Measurements from ENCODE around the gene ARID1B.

Gene ARID1B

DNA sequence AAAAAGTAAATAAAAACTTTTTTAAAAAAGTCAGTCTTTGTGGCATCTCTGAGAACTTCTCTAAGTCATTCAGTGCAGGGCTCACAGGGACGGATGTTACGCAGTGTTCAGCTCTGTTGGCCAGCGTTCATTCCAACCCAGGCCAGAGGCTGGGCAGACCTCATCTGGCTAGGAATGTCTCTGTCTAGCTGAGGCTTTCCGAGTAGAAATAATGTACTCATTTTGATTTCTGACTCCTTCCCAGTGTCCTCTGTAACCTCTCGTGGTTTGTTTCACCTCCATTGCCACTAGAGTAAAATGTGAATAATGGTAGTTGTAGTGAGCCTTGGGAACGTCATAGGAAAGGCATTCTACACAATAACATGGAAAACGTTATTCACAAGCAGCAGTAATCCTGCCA is 411.0 kb downstream of the ARID1B start:
- Mint-ChIP-seq H3K9me3 (no peaks in the 10 kb centered on the region), H3K4me1 (ENCODE audit: low read depth) (no peaks in the 10 kb centered on the region), H3K27me3 (no peaks in the 10 kb centered on the region), H3K36me3 (ENCODE audit: low read depth) (peaks cover 80% of the 10 kb centered on the region), H3K27ac (no peak overlapping the region), H3K4me3 (no peak overlapping the region)
- intact Hi-C loops (cut with micrococcal nuclease): no loop called here

DNA sequence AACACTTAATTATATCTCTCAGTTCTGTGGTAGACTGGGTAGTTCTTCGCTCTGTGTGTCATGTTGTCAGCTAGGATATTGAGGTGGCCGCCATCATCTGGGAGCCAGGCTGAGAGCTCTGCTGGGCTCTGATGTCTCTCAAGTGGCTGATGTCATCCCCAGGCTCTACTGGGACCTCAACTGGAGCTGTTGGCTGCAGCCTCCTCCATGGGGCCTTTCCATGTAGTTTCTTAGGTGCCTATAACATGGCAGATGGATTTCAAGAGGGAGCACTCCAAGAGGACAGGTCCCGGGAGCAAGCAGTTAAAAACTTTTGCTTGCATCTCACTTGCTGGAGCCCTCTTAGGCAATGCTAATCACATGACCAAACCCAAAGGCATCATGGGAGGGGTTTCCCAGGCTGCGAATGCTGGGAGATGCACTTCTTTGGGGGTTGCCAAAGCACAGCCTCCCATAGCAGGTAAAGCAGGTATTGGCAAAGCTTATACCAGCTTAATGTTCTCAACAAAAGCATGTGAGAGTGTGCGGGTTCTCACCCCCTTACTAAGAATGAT is 416.3 kb downstream of the ARID1B start:
- H3K4me1 Mint-ChIP-seq (ENCODE audit: low read depth): no peaks in the 10 kb centered on the region
- H3K9me3 Mint-ChIP-seq: no peaks in the 10 kb centered on the region
- H3K27me3 Mint-ChIP-seq: no peaks in the 10 kb centered on the region
- intact Hi-C loops (cut with micrococcal nuclease): no loop called here
- H3K27ac Mint-ChIP-seq: no peak overlapping the region
- H3K36me3 Mint-ChIP-seq (ENCODE audit: low read depth): peaks cover 77% of the 10 kb centered on the region
- no peak overlapping the region for H3K4me3 Mint-ChIP-seq

DNA sequence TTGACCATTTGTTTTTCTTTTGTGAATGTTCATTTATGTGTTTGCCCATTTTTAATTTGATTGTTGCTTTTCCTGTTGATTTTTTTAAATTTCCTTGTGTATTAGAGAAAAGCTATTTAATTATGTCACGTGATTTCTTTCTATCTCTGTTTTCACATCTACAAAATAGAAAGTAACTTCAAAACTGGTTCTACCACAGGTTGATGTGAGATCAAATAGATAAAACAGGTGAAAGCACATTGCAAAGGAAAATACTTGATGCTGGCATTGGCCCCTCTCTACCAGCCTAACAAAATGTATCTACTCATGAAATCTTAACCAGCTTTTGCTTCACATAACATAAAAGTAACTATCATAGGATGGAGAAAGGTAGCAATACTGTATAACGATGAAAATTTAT is 416.9 kb downstream of the ARID1B start:
- H3K27ac Mint-ChIP-seq: no peak overlapping the region
- H3K4me1 Mint-ChIP-seq (ENCODE audit: low read depth): no peaks in the 10 kb centered on the region
- peaks cover 83% of the 10 kb centered on the region for H3K36me3 Mint-ChIP-seq (ENCODE audit: low read depth)
- H3K4me3 Mint-ChIP-seq: no peak overlapping the region
- H3K9me3 Mint-ChIP-seq: no peaks in the 10 kb centered on the region
- intact Hi-C loops (cut with micrococcal nuclease): no loop called here
- no peaks in the 10 kb centered on the region for H3K27me3 Mint-ChIP-seq

DNA sequence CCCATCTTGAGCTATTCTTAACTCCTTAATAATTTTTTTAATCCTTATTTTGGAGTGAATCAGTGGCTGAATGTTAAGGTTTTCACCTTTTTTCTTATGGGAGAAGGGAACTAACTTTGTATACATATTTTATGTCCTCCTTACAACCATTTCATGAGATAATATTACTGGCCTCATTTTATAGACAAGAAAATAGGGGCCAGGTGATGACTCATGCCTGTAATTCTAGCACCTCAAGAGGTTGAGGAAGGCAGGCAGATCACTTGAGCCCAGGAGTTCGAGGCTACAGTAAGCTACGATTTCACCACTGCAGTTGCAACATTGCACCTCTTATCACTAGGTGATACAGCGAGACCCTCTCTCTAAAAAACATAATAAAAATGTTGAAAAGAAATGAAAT is 417.5 kb downstream of the ARID1B start:
- intact Hi-C loops (cut with micrococcal nuclease): no loop called here
- no peaks in the 10 kb centered on the region for H3K9me3 Mint-ChIP-seq
- peaks cover 83% of the 10 kb centered on the region for H3K36me3 Mint-ChIP-seq (ENCODE audit: low read depth)
- no peaks in the 10 kb centered on the region for H3K27me3 Mint-ChIP-seq
- H3K27ac Mint-ChIP-seq: no peak overlapping the region
- no peaks in the 10 kb centered on the region for H3K4me1 Mint-ChIP-seq (ENCODE audit: low read depth)
- no peak overlapping the region for H3K4me3 Mint-ChIP-seq

DNA sequence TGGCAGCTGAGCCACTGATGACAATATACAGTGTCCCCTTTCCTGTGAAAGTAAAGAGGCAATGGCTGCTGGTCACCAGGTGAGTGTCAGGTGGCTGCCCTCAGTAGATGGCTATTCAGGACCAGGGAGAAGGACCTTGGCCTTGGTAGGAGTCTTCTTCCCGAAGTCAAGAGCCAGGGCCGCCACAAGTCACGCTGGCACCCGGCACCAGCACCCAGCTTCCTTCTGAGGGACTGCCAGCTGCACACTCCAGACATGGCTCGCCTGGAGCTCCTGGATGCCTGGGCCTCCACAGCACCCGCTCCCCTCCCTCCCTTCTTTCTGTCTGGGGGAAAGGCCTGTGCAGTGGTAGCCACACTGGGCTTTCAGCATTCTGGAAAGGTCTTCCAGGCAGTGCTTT is 419.2 kb downstream of the ARID1B start:
- intact Hi-C loops (cut with micrococcal nuclease): no loop called here
- H3K4me1 Mint-ChIP-seq (ENCODE audit: low read depth): no peaks in the 10 kb centered on the region
- no peaks in the 10 kb centered on the region for H3K27me3 Mint-ChIP-seq
- no peak overlapping the region for H3K27ac Mint-ChIP-seq
- no peaks in the 10 kb centered on the region for H3K9me3 Mint-ChIP-seq
- H3K4me3 Mint-ChIP-seq: no peak overlapping the region
- H3K36me3 Mint-ChIP-seq (ENCODE audit: low read depth): peaks cover 83% of the 10 kb centered on the region

DNA sequence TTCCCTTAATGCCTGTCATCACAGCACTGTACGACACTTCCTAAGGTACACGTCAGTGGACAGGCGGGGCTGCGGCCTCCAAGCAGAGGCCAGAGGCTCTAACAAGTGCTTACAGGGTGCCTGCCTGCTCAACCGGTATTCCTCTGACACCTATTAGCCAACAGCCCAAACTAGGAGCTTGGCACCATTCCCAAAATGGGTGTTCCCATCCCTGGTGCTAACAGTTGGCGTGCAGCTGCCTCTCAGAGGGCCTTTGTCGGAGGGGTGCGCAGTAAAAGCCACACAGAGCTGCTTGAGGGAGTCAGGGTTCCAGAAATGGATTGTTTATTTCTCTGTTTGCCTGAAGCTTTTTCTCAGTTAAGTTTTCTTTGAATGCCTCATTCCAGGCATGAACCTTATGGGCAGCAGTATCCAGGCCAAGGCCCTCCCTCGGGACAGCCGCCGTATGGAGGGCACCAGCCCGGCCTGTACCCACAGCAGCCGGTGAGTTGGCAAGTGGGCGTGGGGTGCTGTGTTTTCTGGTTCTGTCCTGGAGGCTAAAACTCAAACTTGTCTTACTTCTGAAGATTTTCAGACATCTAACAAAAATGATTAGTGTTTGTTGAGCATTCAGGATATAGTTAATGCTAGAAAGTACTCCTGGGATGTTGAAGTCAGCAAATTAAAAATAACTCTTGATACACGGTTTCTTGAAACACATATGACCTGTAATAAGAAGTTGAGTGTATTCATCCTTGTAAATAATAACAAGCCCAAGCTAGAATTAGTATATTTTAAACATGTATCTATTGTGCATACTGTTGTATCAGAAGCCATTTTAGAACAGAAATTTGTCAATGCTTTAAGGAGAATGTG is 421.5 kb downstream of the ARID1B start:
- Mint-ChIP-seq H3K9me3 (no peaks in the 10 kb centered on the region), H3K4me3 (no peak overlapping the region), H3K27ac (no peak overlapping the region), H3K27me3 (no peaks in the 10 kb centered on the region), H3K4me1 (ENCODE audit: low read depth) (no peaks in the 10 kb centered on the region), H3K36me3 (ENCODE audit: low read depth) (peaks cover 83% of the 10 kb centered on the region)
- intact Hi-C loops (cut with micrococcal nuclease): no loop called here

DNA sequence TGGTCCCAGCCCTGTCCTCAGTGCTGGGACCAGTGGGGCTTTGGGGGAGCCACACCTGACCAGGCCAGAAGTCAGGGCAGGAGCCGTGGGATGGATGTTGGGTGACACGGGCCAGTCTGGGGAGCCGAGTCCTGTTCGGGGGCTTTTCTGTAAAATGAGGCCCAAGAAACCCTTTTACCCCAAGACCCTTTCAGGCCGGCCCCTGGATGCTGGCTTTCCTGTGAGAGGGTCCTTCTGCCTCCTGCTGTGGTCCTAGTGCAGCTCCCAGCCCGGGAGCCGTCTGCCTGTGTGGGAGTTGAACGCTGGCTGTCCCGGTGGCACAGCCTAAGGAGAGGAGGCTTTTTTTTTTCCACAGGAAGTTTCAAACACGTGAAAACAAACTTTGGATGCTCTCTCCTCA is 422.9 kb downstream of the ARID1B start:
- Mint-ChIP-seq H3K4me3 (no peak overlapping the region), H3K27me3 (no peaks in the 10 kb centered on the region), H3K36me3 (ENCODE audit: low read depth) (peaks cover 87% of the 10 kb centered on the region), H3K4me1 (ENCODE audit: low read depth) (no peaks in the 10 kb centered on the region), H3K9me3 (no peaks in the 10 kb centered on the region), H3K27ac (no peak overlapping the region)
- intact Hi-C loops (cut with micrococcal nuclease): no loop called here

DNA sequence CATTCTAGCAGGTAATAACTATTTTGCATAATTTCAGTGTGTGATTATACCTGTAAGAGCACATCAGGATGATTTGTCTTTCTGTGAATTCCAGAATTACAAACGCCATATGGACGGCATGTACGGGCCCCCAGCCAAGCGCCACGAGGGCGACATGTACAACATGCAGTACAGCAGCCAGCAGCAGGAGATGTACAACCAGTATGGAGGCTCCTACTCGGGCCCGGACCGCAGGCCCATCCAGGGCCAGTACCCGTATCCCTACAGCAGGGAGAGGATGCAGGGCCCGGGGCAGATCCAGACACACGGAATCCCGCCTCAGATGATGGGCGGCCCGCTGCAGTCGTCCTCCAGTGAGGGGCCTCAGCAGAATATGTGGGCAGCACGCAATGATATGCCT is 423.4 kb downstream of the ARID1B start:
- H3K4me3 Mint-ChIP-seq: no peak overlapping the region
- H3K4me1 Mint-ChIP-seq (ENCODE audit: low read depth): no peaks in the 10 kb centered on the region
- H3K27ac Mint-ChIP-seq: no peak overlapping the region

DNA sequence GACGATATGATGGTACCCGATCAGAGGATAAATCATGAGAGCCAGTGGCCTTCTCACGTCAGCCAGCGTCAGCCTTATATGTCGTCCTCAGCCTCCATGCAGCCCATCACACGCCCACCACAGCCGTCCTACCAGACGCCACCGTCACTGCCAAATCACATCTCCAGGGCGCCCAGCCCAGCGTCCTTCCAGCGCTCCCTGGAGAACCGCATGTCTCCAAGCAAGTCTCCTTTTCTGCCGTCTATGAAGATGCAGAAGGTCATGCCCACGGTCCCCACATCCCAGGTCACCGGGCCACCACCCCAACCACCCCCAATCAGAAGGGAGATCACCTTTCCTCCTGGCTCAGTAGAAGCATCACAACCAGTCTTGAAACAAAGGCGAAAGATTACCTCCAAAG is 423.9 kb downstream of the ARID1B start:
- H3K36me3 Mint-ChIP-seq (ENCODE audit: low read depth): peaks cover 87% of the 10 kb centered on the region
- H3K27ac Mint-ChIP-seq: no peak overlapping the region
- intact Hi-C loops (cut with micrococcal nuclease): no loop called here

More for the DNA sequence above, 423.4 kb downstream of the ARID1B start:
- intact Hi-C loops (cut with micrococcal nuclease): no loop called here
- H3K9me3 Mint-ChIP-seq: no peaks in the 10 kb centered on the region
- no peaks in the 10 kb centered on the region for H3K27me3 Mint-ChIP-seq
- peaks cover 87% of the 10 kb centered on the region for H3K36me3 Mint-ChIP-seq (ENCODE audit: low read depth)

DNA sequence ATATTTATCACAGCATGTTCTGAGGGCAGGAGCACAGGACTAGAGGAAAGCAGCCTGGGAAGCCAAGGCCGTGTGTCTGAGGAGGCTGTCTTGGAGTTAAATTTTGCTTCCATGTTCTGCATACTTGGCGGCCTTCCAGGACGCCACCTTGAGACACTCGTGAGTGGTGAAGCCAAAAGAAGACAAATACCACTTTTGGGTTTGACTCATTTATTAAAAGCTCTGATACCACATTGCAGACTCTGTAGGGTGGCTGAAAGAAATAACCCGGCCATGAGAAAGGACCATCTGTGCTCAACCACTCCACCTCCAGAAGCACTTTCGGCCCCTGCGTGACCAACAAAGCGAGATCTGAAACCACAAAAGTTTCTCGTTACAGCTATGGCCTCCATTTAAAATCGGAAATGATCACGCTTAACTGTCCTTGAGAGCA is 426.1 kb downstream of the ARID1B start:
- no peaks in the 10 kb centered on the region for H3K4me1 Mint-ChIP-seq (ENCODE audit: low read depth)
- no peak overlapping the region for H3K4me3 Mint-ChIP-seq
- peaks cover 90% of the 10 kb centered on the region for H3K36me3 Mint-ChIP-seq (ENCODE audit: low read depth)
- H3K27ac Mint-ChIP-seq: no peak overlapping the region
- no peaks in the 10 kb centered on the region for H3K27me3 Mint-ChIP-seq
- H3K9me3 Mint-ChIP-seq: no peaks in the 10 kb centered on the region
- intact Hi-C loops (cut with micrococcal nuclease): no loop called here

More for the DNA sequence above, 423.9 kb downstream of the ARID1B start:
- Mint-ChIP-seq H3K9me3 (no peaks in the 10 kb centered on the region), H3K27me3 (no peaks in the 10 kb centered on the region), H3K4me3 (no peak overlapping the region), H3K4me1 (ENCODE audit: low read depth) (no peaks in the 10 kb centered on the region)

DNA sequence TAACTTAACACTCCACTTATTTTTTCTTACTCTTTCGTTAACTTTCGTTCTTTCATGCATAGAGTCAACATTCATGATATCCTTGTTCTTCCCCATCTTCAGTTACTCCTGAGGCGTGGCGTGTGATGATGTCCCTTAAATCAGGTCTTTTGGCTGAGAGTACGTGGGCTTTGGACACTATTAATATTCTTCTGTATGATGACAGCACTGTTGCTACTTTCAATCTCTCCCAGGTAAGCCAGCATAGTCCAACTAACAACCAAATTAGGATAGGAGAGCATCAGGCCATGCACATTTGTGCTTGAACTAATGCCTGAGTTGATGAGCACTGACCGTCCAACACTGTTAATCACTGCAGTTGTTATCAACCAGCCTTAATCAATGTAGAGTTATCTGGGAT is 426.6 kb downstream of the ARID1B start:
- Mint-ChIP-seq H3K27me3 (no peaks in the 10 kb centered on the region), H3K4me1 (ENCODE audit: low read depth) (no peaks in the 10 kb centered on the region), H3K27ac (no peak overlapping the region), H3K9me3 (no peaks in the 10 kb centered on the region), H3K36me3 (ENCODE audit: low read depth) (peaks cover 90% of the 10 kb centered on the region), H3K4me3 (no peak overlapping the region)
- intact Hi-C loops (cut with micrococcal nuclease): no loop called here

DNA sequence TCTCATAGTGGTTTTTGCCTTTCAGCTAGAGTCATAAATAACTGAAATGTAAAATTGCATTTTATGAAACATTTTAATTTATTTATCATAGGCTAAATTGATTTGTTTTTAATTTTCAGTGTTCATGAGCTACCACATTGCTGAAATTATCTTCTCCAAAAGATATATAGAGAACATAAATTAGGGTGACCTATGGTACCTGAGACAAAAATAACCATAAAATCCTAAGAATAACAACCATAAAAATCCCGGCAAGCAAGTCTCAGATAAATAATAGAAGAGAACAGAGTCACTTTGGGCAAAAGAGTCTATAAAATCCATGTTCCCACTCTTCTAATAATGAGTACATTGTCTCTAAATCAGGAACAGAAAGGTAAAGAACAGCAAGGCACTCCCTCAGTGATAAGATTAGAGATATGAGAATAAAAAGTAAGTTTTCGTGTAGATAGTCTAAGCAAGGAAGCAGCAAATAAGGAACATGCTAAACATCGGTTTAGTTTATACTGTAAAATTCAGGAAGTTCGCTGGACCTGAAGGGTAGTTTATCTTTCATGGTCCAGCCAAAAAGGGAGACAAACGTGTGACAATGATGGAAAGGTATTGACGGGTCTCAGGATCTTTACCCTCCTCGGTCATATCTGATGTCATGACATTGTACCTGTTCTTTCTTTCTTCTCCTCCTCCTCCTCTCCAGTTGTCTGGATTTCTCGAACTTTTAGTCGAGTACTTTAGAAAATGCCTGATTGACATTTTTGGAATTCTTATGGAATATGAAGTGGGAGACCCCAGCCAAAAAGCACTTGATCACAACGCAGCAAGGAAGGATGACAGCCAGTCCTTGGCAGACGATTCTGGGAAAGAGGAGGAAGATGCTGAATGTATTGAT is 428.5 kb downstream of the ARID1B start:
- intact Hi-C loops (cut with micrococcal nuclease): no loop called here
- H3K9me3 Mint-ChIP-seq: no peaks in the 10 kb centered on the region
- no peak overlapping the region for H3K4me3 Mint-ChIP-seq
- H3K4me1 Mint-ChIP-seq (ENCODE audit: low read depth): no peaks in the 10 kb centered on the region
- no peaks in the 10 kb centered on the region for H3K27me3 Mint-ChIP-seq
- no peak overlapping the region for H3K27ac Mint-ChIP-seq
- peaks cover 73% of the 10 kb centered on the region for H3K36me3 Mint-ChIP-seq (ENCODE audit: low read depth)

DNA sequence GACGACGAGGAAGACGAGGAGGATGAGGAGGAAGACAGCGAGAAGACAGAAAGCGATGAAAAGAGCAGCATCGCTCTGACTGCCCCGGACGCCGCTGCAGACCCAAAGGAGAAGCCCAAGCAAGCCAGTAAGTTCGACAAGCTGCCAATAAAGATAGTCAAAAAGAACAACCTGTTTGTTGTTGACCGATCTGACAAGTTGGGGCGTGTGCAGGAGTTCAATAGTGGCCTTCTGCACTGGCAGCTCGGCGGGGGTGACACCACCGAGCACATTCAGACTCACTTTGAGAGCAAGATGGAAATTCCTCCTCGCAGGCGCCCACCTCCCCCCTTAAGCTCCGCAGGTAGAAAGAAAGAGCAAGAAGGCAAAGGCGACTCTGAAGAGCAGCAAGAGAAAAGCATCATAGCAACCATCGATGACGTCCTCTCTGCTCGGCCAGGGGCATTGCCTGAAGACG is 429.2 kb downstream of the ARID1B start:
- Mint-ChIP-seq H3K4me3 (no peak overlapping the region), H3K36me3 (ENCODE audit: low read depth) (peaks cover 66% of the 10 kb centered on the region), H3K27ac (no peak overlapping the region), H3K4me1 (ENCODE audit: low read depth) (no peaks in the 10 kb centered on the region), H3K9me3 (no peaks in the 10 kb centered on the region), H3K27me3 (no peaks in the 10 kb centered on the region)
- intact Hi-C loops (cut with micrococcal nuclease): no loop called here

DNA sequence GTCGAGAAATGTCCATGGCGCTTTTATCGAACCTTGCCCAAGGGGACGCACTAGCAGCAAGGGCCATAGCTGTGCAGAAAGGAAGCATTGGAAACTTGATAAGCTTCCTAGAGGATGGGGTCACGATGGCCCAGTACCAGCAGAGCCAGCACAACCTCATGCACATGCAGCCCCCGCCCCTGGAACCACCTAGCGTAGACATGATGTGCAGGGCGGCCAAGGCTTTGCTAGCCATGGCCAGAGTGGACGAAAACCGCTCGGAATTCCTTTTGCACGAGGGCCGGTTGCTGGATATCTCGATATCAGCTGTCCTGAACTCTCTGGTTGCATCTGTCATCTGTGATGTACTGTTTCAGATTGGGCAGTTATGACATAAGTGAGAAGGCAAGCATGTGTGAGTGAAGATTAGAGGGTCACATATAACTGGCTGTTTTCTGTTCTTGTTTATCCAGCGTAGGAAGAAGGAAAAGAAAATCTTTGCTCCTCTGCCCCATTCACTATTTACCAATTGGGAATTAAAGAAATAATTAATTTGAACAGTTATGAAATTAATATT is 430.4 kb downstream of the ARID1B start:
- no peaks in the 10 kb centered on the region for H3K27me3 Mint-ChIP-seq

More for the DNA sequence above, 430.4 kb downstream of the ARID1B start:
- H3K36me3 Mint-ChIP-seq (ENCODE audit: low read depth): peaks cover 54% of the 10 kb centered on the region
- no peaks in the 10 kb centered on the region for H3K4me1 Mint-ChIP-seq (ENCODE audit: low read depth)
- intact Hi-C loops (cut with micrococcal nuclease): no loop called here
- H3K9me3 Mint-ChIP-seq: no peaks in the 10 kb centered on the region
- H3K4me3 Mint-ChIP-seq: no peak overlapping the region
- H3K27ac Mint-ChIP-seq: no peak overlapping the region
